GM08714 (cell line): ENCODE data around the gene CEP68.

Experiments used
- H3K4me3 ChIP-seq: fragments of 200-500 bp; sonication (Bioruptor generic); 2 replicates; pipeline ENCODE4 v1.5.1; 2014; ENCODE audit warnings: mild to moderate bottlenecking, low read length, inconsistent platforms
- ZNF274 ChIP-seq: IDR thresholded peaks from 2 replicates; pipeline ENCODE4 v1.6.1; 2012; ENCODE audit warnings: mild to moderate bottlenecking, low read depth, low read length

Gene CEP68

DNA sequence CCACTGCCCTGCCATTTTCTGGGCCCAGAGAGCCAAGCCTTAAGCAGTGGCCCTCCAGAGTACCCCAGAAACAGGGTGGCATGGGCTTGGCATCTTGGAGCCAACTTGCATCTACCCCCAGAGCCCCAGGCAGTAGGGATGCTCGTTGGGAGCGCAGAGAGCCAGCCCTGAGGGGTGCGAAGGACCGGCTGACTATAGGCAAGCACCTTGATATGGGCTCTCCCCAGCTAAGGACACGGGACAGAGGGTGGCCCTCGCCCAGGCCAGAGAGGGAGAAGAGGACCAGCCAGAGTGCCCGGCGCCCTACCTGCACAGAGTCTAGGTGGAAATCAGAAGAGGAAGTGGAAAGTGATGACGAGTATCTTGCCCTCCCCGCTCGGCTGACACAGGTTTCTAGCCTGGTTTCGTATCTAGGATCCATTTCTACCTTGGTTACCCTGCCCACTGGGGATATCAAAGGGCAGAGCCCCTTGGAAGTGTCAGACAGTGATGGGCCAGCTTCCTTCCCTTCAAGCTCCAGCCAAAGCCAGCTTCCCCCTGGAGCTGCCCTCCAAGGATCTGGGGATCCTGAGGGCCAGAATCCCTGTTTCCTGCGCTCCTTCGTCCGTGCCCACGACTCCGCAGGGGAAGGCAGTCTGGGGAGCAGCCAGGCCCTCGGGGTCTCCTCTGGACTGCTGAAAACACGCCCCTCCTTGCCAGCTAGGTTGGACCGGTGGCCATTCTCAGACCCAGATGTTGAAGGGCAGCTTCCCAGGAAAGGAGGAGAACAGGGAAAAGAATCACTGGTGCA is 16.2 kb downstream of the CEP68 start:
- TF ChIP-seq ZNF274: no peak
- no peak overlapping the region for H3K4me3 ChIP-seq

DNA sequence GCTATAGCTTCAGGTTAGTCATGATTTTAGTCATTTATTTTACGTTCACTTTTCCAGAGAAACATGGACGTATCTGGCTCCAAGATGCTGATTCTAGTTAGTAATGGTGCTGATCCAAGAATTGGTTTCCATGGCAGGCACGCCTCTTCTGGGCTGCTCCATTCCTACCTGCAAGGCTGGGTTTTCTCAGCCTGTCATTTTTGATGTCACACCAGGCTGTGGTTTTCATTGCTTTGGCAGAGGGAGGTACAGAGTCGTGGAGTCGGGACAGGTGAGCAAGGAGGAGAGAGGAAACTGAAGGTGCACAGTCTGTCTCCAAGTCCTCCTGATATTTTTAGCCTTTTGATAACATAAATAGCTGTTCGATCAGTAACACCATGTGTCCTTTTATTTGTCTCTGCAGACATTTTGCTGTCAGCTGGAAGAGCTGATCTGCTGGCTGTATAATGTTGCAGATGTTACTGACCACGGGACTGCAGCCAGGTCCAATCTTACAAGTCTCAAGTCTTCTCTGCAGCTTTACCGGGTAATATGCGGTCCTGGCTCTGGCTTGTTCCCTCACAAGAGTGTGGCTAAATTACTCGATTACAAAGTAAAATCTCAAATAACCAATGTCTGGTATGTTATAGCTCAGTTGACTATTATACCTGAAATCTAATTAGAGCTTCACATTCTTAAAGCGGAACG is 17.8 kb downstream of the CEP68 start:
- TF ChIP-seq ZNF274: no peak
- no peak overlapping the region for H3K4me3 ChIP-seq

DNA sequence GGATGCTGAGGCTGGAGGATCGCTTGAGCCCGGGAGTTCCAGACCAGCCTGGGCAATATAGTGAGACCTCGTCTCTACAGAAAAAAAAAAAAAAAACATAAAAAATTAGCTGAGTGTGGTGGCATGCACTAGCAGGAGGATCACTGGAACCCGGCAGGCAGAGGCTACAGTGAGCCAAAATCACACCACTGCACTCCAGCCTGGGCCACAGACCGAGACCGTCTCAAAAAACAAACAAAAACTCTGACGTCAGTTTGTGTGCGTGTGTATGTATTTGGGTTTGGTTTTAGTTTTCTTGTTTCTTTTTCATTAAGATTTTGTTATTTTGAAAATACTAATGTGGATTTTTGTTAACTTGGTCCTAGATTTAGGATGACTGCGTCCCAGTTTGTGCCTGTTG is 19.0 kb downstream of the CEP68 start:
- no peak for TF ChIP-seq ZNF274
- H3K4me3 ChIP-seq: no peak overlapping the region

DNA sequence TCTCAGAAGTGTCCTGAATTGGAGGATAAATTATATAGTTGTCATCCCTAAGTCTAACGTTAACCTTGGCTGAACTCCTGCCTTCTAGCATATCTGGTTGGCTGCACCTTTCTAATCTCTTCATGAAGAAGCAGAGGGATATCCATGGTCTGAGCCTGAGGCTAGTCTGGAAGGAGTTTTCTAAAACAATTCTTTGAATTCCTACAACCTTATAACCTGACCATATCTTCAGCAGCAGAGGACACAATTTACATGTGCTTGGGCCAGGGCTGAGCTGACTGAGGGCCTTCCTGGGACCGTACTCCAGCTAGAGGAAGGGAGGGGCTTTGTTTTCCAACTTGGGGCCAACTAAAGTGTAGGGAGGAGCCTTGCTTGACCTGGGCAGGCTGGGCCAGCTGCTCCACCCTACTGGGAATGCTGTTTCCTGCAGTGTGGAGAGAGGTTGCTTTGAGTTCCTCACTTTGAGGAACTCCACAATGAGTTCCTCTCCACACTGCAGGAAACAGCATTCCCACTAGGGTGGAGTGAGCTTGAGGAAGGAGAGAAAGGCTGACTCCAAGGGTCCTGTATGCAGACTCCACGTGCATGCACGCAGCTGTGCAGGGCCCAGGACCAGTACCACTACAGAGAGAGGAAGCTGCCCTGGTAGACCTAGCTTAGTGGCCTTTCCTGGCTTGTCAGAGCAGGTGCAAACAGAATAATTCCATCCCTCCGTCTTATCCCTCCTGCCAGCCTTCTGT is 19.6 kb downstream of the CEP68 start:
- no peak for TF ChIP-seq ZNF274

DNA sequence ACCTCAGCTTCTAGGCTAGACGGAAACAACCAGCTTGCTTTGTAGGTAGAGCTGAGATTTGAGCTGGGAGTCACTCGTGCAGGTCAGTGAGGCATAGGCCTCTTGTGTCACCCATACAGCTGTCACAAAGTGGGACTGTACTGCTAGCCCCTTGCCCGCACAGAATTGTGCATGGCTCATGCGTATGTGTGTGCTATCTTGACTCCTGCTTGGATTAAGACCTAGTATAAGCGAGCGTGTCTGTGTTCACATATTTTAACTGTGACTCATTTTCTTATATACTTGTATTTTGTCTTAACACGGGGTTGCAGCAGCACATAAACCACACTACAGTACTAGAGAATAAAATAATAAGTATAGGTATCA is 20.1 kb downstream of the CEP68 start:
- TF ChIP-seq ZNF274: no peak

More for the DNA sequence above, 19.6 kb downstream of the CEP68 start:
- no peak overlapping the region for H3K4me3 ChIP-seq

DNA sequence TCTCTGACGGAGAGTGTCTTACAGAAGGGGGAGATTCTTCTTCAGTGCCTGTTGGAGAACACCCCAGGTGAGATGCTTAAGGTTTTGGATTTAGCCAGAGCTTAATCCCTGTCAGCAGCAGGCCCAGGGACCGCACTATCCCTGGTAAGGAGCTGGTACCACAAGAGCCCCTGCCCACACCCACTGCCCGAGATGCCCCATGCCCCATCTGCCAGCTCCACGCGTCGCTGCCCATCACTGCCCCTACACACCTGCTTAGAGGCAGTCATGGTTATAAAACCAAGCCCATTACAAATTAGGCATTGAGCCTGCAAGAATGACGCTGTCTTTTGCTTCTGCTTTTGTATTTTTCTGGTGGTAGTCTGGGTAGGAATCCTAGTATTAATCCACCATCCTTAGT is 21.7 kb downstream of the CEP68 start:
- no peak for TF ChIP-seq ZNF274
- no peak overlapping the region for H3K4me3 ChIP-seq

More for the DNA sequence above, 20.1 kb downstream of the CEP68 start:
- no peak overlapping the region for H3K4me3 ChIP-seq

DNA sequence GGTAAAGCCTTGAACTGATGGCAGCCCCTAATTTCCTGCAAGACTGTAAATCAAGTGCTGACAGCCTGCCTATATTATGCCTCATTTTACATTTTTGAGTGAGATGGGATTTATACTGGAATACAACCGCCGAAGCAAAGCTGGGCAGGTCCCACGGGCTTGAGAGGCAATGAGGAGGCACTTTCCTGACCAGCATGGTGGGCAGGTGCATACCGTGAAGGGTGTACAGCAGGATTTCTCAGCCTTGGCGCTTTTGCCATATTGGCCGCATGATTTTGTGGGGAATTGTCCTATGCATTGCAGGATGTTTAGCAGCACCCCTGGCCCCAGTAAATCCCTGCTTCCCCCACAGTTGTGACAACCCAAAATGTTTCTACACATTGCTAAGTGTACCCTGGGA is 22.8 kb downstream of the CEP68 start:
- H3K4me3 ChIP-seq: no peak overlapping the region
- TF ChIP-seq ZNF274: no peak

DNA sequence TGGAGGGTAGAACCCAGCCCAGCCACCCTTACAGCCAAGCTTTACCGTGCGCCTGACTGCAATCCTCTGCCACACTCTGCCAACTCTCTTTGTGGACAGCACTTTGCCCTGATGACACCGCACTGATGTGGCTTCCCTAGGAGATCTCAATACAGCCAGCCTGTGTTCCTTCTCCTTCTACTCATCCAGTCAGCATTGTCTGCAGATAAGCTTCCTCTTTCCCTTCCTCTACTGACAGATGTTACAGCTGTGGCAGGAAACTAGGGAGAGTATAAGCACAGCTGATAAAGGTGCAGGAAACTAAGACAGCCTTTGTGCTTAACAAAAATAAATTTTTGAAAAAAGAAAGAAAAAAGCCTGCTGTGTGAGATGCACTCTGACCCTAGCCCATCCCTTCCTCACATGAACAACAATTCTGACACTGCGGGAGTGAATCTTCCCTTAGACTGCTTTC is 25.0 kb downstream of the CEP68 start:
- TF ChIP-seq ZNF274: no peak
- H3K4me3 ChIP-seq: no peak overlapping the region

DNA sequence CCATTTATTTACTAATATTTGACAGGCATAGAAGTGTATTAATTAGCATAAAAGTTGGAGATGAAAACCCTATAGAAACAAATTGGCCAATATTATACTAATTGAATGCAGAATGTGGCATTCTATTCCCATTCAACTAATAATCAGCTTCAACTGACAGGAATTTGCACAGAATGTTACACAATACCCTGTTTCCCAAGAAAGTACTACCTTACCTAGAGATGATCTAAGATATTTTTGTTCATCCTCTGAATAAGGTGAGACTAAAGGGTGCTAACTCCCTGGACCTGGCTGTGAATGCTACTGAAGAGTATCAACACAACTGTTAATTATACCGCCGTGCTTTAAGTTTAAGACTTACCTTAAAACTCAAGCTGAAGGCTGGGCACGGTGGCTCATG is 28.9 kb downstream of the CEP68 start:
- no peak overlapping the region for H3K4me3 ChIP-seq
- no peak for TF ChIP-seq ZNF274

DNA sequence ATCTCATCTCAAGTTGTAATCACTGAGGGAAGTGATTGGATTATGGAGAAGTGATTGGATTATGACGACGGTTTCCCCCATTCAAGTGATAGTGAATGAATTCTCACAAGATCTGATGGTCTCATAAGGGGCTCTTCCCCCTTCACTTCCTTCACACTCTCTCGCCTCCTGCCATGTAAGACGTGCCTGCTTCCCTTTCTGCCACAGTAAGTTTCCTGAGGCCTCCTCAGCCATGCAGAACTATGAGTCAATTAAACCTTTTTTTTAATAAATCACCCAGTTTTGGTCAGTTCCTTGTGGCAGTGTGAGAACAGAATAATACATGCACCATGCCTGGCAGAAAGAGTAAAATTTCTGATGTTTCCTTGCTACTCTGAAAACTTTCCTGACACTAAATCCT is 36.6 kb downstream of the CEP68 start:
- no peak for TF ChIP-seq ZNF274
- H3K4me3 ChIP-seq: no peak overlapping the region

DNA sequence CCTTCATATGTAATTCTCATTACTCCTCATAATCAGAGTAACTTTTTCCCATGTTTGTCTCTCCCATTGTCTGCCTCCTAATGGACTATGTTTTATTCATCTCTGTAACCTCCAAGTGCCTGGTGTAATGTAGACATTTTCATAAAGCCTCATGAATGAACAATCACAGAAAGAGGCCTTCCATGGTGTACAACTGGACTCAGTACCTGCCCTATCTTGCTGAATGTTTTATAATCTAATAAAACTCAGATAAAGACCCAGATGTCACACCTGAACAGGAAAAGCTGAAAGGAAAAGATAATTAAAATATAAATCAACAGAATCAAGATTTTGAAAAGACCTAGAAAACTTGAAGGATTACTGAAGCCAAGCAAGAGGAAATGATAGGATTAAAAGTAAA is 37.0 kb downstream of the CEP68 start:
- H3K4me3 ChIP-seq: no peak overlapping the region
- TF ChIP-seq ZNF274: no peak

DNA sequence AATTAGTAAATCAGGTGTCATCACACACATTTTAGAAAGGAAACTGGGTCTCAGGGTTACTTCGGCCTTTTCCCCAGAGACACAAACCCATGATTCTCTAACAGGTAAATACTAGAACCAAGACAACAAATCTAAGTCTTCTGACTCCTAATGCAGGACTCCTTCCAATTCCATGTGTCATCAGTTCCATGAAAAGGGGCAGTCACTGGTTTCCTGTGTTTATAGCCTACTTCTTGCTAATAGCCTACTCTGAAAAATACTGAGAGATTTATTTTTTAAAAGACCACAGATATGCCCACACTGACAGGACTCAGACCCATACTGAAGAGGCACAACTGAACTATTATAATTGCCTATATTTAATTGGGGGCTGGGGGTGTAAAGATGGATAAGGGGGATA is 40.7 kb downstream of the CEP68 start:
- H3K4me3 ChIP-seq: no peak overlapping the region
- TF ChIP-seq ZNF274: no peak

DNA sequence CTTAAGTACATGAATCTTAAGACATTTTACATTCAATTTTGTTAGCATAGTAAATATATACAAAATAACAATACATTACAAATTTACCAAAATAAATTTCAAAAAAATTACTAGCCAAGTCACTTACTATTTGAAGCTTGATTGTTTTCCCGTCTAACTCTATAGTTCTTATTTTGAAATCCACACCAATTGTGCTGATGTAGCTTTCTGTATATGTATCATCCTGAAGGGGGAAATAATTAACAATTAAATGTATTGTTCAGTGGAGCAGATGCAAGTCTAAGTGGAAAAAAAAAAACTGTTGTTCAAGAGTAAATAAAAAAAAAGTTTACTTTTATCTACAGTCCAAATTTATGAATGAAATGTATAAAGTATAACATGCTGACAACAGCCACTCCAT is 41.6 kb downstream of the CEP68 start:
- no peak overlapping the region for H3K4me3 ChIP-seq
- no peak for TF ChIP-seq ZNF274

DNA sequence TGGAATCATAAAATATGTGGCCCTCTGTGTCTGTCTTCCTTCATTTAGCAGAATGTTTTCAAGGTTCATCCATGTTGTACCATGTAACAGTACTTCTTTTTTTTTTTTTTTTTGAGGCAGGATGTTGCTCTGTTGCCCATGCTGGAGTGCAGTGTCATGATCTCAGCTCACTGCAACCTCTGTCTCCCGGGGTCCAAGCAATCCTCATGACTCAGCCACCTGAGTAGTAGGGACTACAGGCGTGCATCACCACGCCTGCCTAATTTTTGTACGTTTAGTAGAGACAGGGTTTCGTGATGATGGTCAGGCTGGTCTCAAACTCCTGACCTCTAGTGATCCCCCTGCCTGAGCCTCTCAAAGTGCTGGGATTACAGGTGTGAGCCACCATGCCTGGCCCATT is 42.5 kb downstream of the CEP68 start:
- no peak for TF ChIP-seq ZNF274
- no peak overlapping the region for H3K4me3 ChIP-seq

DNA sequence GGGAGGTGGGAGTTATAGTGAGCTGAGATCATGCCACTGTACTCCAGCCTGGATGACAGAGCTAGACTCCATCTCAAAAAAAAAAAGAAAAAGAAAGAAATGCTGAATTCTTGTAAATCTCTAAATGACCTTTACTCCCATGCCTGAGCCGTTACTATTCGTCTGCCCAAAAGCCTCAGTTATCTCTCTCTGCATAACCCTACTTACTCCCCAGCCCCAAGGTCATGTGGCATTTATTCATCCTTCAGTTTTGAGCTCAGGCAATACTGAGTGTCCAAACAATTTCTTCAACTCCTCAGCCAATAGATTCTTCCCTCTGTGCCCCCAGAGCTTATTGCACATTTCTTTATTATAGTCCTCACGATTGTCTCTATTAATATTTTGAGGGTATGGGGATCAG is 44.9 kb downstream of the CEP68 start:
- H3K4me3 ChIP-seq: no peak overlapping the region
- no peak for TF ChIP-seq ZNF274
